ENCODE data around the gene FAM76B.
"Not testable (repeated sequence)": the region's sequence is repeated elsewhere in the genome, so short reads cannot be mapped to it uniquely, and the experiment has no call there.

Gene FAM76B

GRCh38 chr11:95789506-95790122, at the start of gene FAM76B:
FAM76B (minus strand) TSS chr11:95789782; CDS start chr11:95789478, 304 bp downstream.
- peak; percentile 90 to 92 for DNase-seq

DNA sequence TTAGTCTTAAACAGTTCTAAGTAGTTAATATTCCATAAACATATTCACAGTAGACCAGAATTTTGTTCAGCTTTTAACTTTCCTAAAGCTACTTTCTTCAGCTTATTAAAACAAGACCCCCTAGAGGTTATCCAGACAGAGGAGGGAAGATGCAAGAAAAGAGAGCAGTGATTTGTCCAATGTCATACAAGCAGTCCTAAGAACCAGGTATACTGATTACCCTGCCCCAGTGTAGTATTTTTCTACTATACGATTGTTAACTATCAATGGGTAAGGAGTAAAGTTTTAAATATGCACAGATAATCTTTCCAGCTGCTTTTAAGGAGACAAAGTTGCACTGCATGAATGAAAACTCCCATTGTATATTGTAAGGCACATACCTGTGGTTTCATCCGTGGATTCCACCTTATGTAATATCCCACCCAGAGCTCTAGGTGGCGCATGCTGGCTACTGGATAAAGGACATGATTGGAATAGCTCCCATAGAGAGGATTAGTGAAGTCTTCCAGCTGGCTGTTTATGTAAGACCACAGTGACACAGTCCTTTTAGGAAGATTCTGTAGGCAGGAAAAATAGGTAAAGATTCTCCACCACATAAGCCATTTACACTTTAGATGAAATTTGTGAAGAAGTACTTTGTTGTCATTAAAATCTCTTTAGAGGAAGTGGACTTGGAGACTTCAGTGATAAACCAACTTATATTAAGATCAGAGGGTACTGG, 46.3 kb upstream of the FAM76B start:
- DNase-seq, result peak; percentile 43 to 48

DNA sequence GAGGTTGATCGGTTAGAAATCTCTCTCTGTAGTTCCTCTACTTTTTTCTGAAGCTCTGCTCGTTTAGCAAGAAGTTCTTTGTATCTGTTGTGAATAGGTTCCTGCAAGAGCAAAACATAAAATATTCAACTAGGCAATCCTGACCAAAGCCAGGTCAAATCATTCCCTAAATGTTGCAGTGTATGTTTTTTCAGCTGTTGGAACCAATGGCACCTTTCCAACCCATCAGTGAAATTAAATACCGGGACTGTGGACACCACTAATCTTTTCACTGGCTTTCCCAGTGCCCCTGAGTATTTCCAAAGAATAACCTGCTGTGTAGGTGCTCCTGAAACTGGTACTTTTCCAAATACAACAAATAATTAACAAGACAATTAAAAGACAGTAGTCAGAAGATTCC, 45.8 kb upstream of the FAM76B start:
- no peak for DNase-seq

- no peak for DNase-seq
Measured at GRCh38 chr11:95833378-95833777, 43.8 kb upstream of the FAM76B start.

- DNase-seq, result no peak
Measured at GRCh38 chr11:95832763-95833162, 43.2 kb upstream of the FAM76B start.

- DNase-seq, result no peak
Measured at GRCh38 chr11:95831198-95831883, 41.8 kb upstream of the FAM76B start.

DNA sequence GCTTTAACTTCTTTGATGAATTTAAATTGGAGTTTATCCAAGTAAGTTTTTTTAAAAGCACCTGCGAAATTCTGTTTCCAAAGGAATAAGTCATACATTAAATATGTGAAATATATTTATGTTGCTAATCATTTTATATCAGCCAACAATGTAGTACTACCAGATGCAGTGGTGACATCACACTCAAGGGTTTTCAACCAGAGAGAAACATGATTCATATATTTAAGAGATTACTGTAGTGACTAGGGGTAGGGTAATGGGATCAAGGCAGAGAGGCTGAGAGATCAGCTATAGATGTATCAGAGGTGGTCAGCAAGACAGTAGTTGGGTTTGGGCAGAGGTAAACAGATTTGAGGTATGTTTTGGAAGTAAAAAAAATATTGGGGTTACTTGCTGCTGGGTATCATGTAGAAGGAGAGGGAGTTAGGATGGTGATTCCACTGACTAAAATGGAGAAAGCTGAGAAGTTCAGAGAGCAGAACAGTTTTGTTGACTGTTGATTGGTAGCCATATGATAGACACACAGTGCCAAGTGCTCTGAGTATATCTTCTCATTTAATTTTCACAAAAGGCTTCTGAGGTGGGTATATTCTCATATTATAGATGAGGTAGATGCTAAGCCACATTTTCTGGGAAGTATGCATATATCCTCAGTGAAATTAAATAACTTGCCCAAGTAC, 40.1 kb upstream of the FAM76B start:
- no peak for DNase-seq

DNA sequence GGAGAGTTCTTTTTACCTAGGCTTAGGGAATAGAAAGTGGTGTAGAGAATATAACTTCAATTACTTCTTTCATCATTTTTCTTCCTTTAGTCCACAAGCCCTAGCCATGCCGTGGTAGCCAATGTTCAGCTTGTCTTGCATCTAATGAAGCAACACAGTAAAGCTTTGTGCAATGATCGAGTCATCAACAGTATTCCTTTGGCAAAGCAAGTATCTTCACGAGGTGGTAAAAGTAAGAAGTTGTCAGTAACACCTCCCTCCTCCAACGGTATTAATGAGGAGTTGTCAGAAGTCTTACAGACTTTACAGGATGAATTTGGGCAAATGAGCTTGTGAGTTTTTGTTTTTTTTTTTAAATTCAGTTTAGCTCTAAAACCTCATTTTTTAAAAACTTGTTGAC, 38.1 kb upstream of the FAM76B start:
- no peak for DNase-seq

- DNase-seq, result no peak
Measured at GRCh38 chr11:95821640-95822039, 32.1 kb upstream of the FAM76B start.

DNA sequence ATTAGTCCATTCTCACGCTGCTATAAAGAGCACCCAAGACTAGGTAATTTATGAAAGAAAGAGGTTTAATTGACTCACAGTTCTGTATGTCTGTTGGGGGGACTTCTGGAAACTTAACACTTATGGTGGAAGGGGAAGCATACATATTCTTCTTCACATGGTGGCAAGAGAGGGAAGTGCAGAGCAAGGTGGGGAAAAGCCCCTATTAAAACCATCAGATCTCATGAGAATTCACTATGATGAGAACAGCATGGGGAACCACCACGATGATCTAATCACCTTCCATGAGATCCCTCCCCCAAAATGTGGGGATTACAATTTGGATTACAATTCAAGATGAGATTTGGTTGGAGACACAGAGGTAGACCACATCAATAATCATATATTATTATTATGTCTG, 26.5 kb upstream of the FAM76B start:
- no peak for DNase-seq

GRCh38 chr11:95811052-95811451, 21.5 kb upstream of the FAM76B start:
- DNase-seq, result not testable (repeated sequence)

DNA sequence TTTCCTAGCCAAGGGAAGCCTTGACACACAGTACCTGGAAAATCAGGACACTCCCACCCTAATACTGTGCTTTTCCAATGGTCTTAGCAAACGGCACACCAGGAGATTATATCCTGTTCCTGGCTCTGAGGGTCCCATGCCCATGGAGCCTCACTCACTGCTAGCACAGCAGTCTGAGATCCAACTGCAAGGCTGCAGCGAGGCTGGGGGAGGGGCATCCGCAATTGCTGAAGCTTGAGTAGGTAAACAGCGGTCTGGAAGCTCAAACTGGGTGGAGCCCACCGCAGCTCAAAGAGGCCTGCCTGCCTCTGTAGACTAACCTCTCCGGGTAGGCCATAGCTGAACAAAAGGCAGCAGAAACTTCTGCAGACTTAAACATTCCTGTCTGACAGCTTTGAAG, 16.9 kb upstream of the FAM76B start:
- DNase-seq, result not testable (repeated sequence)

DNA sequence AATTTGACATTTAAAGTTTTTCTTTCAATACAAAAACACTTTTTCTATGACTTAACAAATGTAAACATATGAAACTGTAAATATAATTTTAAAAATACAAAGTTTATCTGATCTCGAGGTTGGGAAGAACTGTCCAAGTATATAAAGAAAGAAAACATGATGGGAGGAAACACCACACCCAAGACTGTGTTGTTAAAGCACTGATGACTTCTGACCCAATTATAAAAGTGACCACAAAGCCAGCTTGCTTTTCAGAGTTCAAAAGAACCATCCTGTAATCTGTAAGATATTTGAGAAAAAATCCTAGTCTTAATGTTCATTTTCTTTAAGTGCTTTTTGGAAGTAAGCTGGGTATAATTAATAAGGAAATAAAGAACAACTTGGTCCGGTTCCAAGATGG, 16.3 kb upstream of the FAM76B start:
- no peak for DNase-seq

DNA sequence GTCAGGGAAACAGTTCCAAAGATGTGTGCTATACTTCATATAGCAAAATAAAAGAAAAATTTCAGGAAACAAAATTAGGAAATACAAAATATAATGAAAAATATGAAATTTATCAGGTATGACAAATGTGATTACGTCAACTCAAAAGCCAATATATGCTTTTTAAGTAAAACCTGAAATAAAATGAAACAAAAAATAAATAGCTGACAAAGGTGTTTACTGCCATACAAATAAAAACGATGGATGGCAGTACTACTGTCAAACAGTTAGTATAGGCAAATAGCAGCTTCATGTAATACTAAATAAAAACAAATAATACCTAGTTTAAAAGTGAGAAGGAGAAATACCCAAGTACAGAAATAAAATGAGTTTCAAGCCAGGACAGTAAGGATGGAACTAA, 14.4 kb upstream of the FAM76B start:
- DNase-seq, result no peak

- no peak for DNase-seq
Measured at GRCh38 chr11:95802806-95803205, 13.2 kb upstream of the FAM76B start.

DNA sequence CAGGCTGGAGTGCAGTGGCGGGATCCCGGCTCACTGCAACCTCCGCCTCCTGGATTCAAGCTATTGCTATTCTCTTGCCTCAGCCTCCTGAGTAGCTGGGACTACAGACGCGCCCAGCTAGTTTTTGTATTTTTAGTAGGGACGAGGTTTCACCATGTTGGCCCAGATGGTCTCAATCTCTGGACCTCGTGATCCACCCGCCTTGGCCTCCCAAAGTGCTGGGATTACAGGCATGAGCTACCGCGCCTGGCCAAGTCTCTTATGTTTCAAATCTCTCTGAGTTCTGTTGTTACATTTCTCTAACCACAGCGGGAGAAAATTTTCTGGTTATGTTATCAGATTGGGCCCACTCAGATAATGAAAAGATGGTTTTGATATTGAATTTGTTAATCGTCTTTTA, 10.9 kb upstream of the FAM76B start:
- no peak for DNase-seq

- DNase-seq, result no peak
Measured at GRCh38 chr11:95799546-95799945, 10.0 kb upstream of the FAM76B start.

DNA sequence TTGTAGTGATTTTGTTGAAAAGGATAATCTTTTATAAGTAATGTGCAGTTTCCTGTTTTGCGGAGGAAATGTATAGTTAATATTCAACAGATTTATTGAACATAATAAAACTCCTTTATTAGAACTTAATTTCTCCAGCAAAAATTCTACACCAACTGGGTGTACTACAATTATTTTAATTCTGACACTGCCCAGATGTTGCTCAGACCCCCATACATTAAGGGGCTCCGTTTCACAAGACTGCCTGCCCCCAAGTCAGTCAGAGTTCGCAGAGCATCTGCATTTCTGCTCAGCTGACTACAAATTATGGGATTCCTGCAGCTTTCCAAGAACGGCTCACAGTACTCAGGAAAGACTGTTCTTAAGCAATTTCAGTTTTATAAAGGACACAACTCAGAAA, 6.9 kb upstream of the FAM76B start:
- DNase-seq, result no peak

- no peak for DNase-seq
Measured at GRCh38 chr11:95795627-95796295, 6.2 kb upstream of the FAM76B start.

GRCh38 chr11:95794086-95794485, 4.5 kb upstream of the FAM76B start:
- no peak for DNase-seq

GRCh38 chr11:95793116-95793515, 3.5 kb upstream of the FAM76B start:
- DNase-seq, result no peak

GRCh38 chr11:95792700-95793099, 3.1 kb upstream of the FAM76B start:
- DNase-seq, result no peak

- DNase-seq, result no peak
Measured at GRCh38 chr11:95792200-95792599, 2.6 kb upstream of the FAM76B start.

Measured in stimulated activated CD4-positive, alpha-beta T cell treated with anti-CD3 and anti-CD28 coated beads, Interleukin-2, amount 100 ng/mL, for 48 hours (primary cell).